Naive B cell (primary cell): ENCODE results near the gene JCAD. TPM values are rescaled to one million over a fixed set of nuclear protein-coding genes. Genes with fewer than 3 reads are reported as not detected.
A peak's percentile ranks its signal among the peaks of the same experiment; 100 is the strongest.

Experiments
- ATAC-seq, 2 donors: fragments of 150-1000 bp; cut with Tn5 transposase; 2 replicates each; pipeline ENCODE4 v1.10.0; 2021; ENCODE audit warnings: low read depth in 2 of 2, mild to moderate bottlenecking in 2 of 2, moderate library complexity in 2 of 2
- DNase-seq: peaks from one replicate; pipeline ENCODE4 v3.0.0; 2022
- H3K27ac Mint-ChIP-seq, 6 donors: one replicate each; pipeline ENCODE4 v1.8.0; 2020 to 2022; ENCODE audit warnings: mild to moderate bottlenecking in 6 of 6, mixed read lengths in 6 of 6, moderate library complexity in 5 of 6, inconsistent platforms in 2 of 6
- H3K27me3 Mint-ChIP-seq, 3 donors: one replicate each; pipeline ENCODE4 v1.8.0; 2021 to 2022; ENCODE audit warnings: mixed read lengths in 3 of 3, mild to moderate bottlenecking in 1 of 3
- H3K36me3 Mint-ChIP-seq, 2 donors: one replicate each; pipeline ENCODE4 v1.8.0; 2020 to 2022; ENCODE audit warnings: mixed read lengths in 2 of 2, inconsistent platforms in 1 of 2, mild to moderate bottlenecking in 1 of 2
- H3K4me1 Mint-ChIP-seq, 3 donors: one replicate each; pipeline ENCODE4 v1.8.0; 2020 to 2022; ENCODE audit warnings: mixed read lengths in 3 of 3, inconsistent platforms in 1 of 3, mild to moderate bottlenecking in 1 of 3, moderate library complexity in 1 of 3
- H3K4me3 Mint-ChIP-seq, 8 donors: one replicate each; pipeline ENCODE4 v1.8.0; 2020 to 2022; ENCODE audit warnings: mild to moderate bottlenecking in 8 of 8, mixed read lengths in 8 of 8, moderate library complexity in 8 of 8, inconsistent platforms in 2 of 8
- H3K9me3 Mint-ChIP-seq, 7 donors: one replicate each; pipeline ENCODE4 v1.8.0; 2020 to 2022; ENCODE audit warnings: mixed read lengths in 7 of 7, mild to moderate bottlenecking in 5 of 7, inconsistent platforms in 2 of 7, moderate library complexity in 1 of 7
- polyA plus RNA-seq, 6 donors: library from polyadenylated mRNA; unstranded; fragments of 300-500 nt; fragmentation: Illumina TruSeq; gene quantifications; one replicate each; pipeline ENCODE4 v1.2.3, GENCODE V29; 2021; ENCODE audit warnings: low read depth in 6 of 6

JCAD gene
- polyA plus RNA-seq, 6 donors from 2014 or later = 0.07 to 1.6 TPM; not detected in 4

DNA sequence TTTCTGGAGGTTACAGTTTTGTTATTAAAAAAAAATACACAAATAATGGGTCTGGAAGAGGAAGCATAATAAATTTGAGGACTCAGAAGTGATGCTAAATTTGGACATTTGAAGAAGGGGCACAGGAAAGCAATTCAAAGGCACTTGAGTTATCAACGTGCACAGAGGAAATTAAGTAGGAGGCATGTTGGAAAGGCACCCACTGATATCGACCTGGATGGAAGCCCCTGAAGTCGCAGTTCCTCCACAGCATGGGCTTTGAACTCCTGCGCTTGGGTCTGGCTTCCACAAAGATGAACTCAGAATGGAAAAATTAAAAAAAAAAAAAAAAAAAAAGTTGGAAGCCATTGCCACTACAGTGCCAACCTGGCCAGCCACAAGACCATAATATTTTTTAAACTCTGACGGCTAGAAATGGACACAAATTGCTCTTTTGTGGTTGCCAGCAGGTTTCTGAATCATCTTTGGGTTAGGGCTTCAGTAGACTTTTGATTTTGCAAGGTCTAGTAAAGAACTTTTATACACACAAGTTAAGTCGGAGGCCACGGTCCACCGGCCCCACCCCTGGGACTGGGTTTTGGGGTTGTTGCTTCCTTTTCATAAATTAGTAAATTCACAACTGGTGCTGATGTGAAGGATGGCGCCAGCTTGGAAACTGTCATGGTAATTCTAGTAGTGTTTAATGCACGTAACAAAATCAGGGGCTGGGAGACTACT is 21.6 kb downstream of the JCAD start:
- Mint-ChIP-seq H3K4me1 (peaks cover 0 to 10% (median 4%) of the 10 kb centered on the region in 3 donors), H3K4me3 (no peak overlapping the region), H3K27ac (no peak overlapping the region), H3K36me3 (no peaks in the 10 kb centered on the region), H3K27me3 (peaks cover 14 to 36% (median 16%) of the 10 kb centered on the region in 3 donors), H3K9me3 (peaks cover 0 to 1% (median 0%) of the 10 kb centered on the region in 7 donors)
- no peak for ATAC-seq
- no peak for DNase-seq

GRCh38 chr10:30036811-30037210 is 22.6 kb downstream of the JCAD start:
- peaks cover 14 to 36% (median 16%) of the 10 kb centered on the region in 3 donors for H3K27me3 Mint-ChIP-seq
- H3K4me1 Mint-ChIP-seq = peaks cover 0 to 8% (median 2%) of the 10 kb centered on the region in 3 donors
- H3K27ac Mint-ChIP-seq = no peak overlapping the region
- no peak overlapping the region for H3K4me3 Mint-ChIP-seq
- no peak for DNase-seq
- H3K9me3 Mint-ChIP-seq = peaks cover 0 to 1% (median 0%) of the 10 kb centered on the region in 7 donors
- no peak for ATAC-seq
- no peaks in the 10 kb centered on the region for H3K36me3 Mint-ChIP-seq

DNA sequence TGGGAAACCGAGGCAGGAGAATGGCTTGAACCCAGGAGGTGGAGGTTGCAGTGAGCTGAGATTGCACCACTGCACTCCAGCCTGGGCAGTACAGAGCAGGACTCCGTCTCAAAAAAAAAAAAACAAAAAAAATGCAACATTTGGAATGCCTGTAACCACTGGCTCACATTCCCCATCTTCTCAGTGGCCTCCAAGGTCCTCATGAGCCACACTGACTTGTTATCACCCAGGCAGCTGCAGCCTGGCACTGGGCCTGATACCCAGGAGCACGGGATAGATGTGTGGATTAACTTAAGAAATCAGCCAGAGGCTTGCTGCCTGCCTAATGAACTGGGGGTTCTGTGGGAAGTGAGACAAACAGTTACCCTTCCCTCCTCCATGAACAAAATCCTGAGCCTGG is 23.0 kb downstream of the JCAD start:
- ATAC-seq (no peak), DNase-seq (no peak)
- peaks cover 0 to 1% (median 0%) of the 10 kb centered on the region in 7 donors for H3K9me3 Mint-ChIP-seq
- H3K36me3 Mint-ChIP-seq = no peaks in the 10 kb centered on the region
- peaks cover 14 to 36% (median 15%) of the 10 kb centered on the region in 3 donors for H3K27me3 Mint-ChIP-seq
- no peak overlapping the region for H3K27ac Mint-ChIP-seq
- H3K4me1 Mint-ChIP-seq = peaks cover 0 to 4% (median 0%) of the 10 kb centered on the region in 3 donors
- no peak overlapping the region for H3K4me3 Mint-ChIP-seq

DNA sequence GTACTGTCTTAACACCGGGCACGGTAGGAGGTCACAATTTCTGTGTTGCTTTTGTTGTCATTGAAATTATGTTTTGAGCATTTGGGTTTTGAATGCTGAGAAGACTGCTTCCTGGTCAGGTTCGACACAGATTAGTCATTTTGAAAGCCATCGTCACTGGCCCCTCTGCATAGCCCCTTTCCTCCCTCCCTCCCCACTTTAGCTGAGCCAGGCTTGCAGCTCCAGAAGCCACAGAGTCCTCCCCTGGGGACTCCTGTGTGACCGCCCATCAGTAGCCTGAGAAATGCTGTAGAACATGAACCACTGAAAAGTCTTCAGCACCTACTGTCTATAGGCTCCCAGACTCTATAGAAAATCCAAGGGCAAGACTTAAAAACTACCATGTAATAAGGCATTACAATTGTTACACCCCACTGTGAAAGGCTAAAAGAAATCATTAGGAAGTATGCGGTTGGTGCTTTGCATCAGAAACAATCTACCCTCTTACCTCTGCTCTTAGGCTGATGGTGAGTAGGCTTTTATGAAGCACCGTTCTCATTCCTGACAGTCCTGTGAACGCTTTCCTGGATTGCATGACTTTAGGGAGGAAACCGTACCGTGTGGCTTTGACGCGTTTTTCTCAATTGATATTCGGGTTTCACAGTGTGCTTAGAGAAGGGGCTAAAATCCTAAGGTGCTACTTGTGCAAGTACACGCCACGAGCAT is 24.8 kb downstream of the JCAD start:
- peaks cover 0 to 4% (median 0%) of the 10 kb centered on the region in 3 donors for H3K4me1 Mint-ChIP-seq
- H3K9me3 Mint-ChIP-seq = peaks cover 0 to 1% (median 0%) of the 10 kb centered on the region in 7 donors
- no peak for DNase-seq
- H3K36me3 Mint-ChIP-seq = no peaks in the 10 kb centered on the region
- H3K27me3 Mint-ChIP-seq = peaks cover 12 to 36% (median 14%) of the 10 kb centered on the region in 3 donors
- H3K4me3 Mint-ChIP-seq = no peak overlapping the region
- peak overlapping the region in 1 of 6 donors; percentile 6 for H3K27ac Mint-ChIP-seq
- ATAC-seq = no peak

- H3K4me3 Mint-ChIP-seq = no peak overlapping the region
- peaks cover 6 to 17% (median 7%) of the 10 kb centered on the region in 3 donors for H3K27me3 Mint-ChIP-seq
- DNase-seq (no peak), ATAC-seq (no peak)
- H3K4me1 Mint-ChIP-seq = peaks cover 10 to 15% (median 14%) of the 10 kb centered on the region in 3 donors
- no peaks in the 10 kb centered on the region for H3K36me3 Mint-ChIP-seq
- no peak overlapping the region for H3K27ac Mint-ChIP-seq
- H3K9me3 Mint-ChIP-seq = no peaks in the 10 kb centered on the region
Observed at GRCh38 chr10:30032125-30032524, 27.3 kb downstream of the JCAD start.

DNA sequence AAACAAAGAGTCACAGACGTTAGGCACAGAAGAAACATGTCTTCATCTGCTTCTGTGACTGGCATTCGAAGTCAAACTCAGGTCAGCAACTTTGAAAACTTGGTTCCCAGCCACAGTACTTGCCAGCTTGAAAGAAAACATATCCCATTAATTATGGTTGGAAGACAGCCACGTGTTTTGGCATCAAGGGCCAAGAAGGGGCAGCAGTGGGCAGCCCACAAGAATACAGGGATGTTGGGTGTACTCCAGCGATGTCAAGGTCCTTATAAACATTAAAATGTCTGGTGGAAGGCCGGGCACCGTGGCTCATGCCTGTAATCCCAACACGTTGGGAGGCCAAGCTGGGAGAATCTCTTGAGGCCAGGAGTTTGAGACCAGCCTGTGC is 29.5 kb downstream of the JCAD start:
- Mint-ChIP-seq H3K27ac (peak overlapping the region in 3 of 6 donors; percentile 57 to 90 (median 65)), H3K9me3 (no peaks in the 10 kb centered on the region), H3K36me3 (no peaks in the 10 kb centered on the region), H3K4me3 (peak overlapping the region in 2 of 8 donors; percentile 25 to 29), H3K4me1 (peaks cover 15 to 26% (median 23%) of the 10 kb centered on the region in 3 donors), H3K27me3 (peaks cover 0 to 6% (median 0%) of the 10 kb centered on the region in 3 donors)
- ATAC-seq = no peak
- DNase-seq = no peak

- Mint-ChIP-seq H3K36me3 (no peaks in the 10 kb centered on the region), H3K4me3 (peak overlapping the region in 3 of 8 donors; percentile 16 to 57 (median 47)), H3K4me1 (peaks cover 15 to 26% (median 23%) of the 10 kb centered on the region in 3 donors), H3K27ac (peak overlapping the region in 4 of 6 donors; percentile 57 to 90 (median 69)), H3K27me3 (peaks cover 0 to 6% (median 0%) of the 10 kb centered on the region in 3 donors), H3K9me3 (no peaks in the 10 kb centered on the region)
- no peak for ATAC-seq
- no peak for DNase-seq
Observed at GRCh38 chr10:30029164-30029871, 30.1 kb downstream of the JCAD start.

DNA sequence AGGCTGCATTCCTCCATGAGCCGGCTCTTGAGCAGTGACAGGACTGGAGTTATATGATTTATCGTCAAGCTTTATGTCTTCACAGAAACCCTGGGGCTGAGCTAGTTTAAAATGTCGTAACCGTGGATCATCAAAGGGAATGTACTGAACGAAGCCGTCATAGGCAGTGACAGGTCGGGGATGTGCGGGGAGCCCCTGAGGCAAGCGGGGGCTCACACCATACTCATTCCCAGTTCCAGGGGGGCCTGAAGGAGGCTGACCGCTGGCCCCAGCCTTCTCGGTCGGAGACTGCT is 30.7 kb downstream of the JCAD start:
- no peaks in the 10 kb centered on the region for H3K9me3 Mint-ChIP-seq

DNA sequence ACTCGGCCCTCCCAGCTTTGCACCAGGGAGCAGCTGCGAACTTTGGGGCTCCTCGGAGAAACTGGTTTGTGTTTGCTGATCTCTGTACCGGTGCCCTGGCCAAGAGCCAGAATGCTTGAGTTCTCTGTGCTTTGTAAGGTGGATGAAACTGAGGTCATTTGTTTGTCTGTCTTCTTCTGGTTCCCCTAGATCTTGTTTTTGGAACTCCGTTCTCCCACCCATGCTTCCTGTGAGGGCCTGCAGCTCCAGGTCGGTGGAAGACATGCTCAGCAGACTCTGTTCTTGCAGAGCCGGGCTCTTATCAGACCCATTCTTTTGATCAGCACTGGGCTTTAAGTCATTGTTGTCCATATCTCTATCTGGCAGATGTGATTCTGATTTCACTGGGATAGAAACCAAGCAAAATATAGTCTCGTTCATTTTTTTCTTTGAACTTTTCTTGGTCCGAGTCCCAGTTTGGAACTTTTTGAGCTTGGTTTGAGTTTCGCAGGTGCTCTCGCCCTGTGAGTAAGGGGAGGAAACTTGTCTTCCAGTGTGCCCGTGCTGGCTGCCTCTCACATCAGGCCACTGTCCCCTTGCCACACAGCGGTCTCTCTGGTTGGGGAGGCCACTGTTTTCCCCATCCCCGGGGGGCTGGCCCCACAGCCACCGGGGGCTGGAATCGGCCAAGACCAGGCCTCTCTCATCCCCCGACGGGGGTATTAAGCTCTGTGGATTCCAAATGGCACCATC is 31.2 kb downstream of the JCAD start:
- H3K4me1 Mint-ChIP-seq = peaks cover 15 to 26% (median 23%) of the 10 kb centered on the region in 3 donors
- H3K27me3 Mint-ChIP-seq = peaks cover 0 to 2% (median 0%) of the 10 kb centered on the region in 3 donors
- H3K36me3 Mint-ChIP-seq = no peaks in the 10 kb centered on the region
- no peaks in the 10 kb centered on the region for H3K9me3 Mint-ChIP-seq
- peak overlapping the region in 5 of 6 donors; percentile 1 to 85 (median 65) for H3K27ac Mint-ChIP-seq
- H3K4me3 Mint-ChIP-seq = peak overlapping the region; percentile 72 to 95 (median 89)
- no peak for ATAC-seq
- no peak for DNase-seq

More for the DNA sequence above, 30.7 kb downstream of the JCAD start:
- ATAC-seq (no peak), DNase-seq (no peak)
- Mint-ChIP-seq H3K4me3 (peak overlapping the region in 1 of 8 donors; percentile 36), H3K4me1 (peaks cover 15 to 26% (median 23%) of the 10 kb centered on the region in 3 donors), H3K36me3 (no peaks in the 10 kb centered on the region), H3K27ac (peak overlapping the region in 2 of 6 donors; percentile 57 to 65), H3K27me3 (peaks cover 0 to 6% (median 0%) of the 10 kb centered on the region in 3 donors)

- Mint-ChIP-seq H3K4me1 (peaks cover 15 to 26% (median 23%) of the 10 kb centered on the region in 3 donors), H3K4me3 (peak overlapping the region; percentile 79 to 95 (median 92)), H3K27me3 (no peaks in the 10 kb centered on the region), H3K9me3 (no peaks in the 10 kb centered on the region), H3K27ac (peak overlapping the region; percentile 42 to 95 (median 85)), H3K36me3 (no peaks in the 10 kb centered on the region)
- ATAC-seq (peak; percentile 81 to 88), DNase-seq (peak; percentile 72)
Observed at GRCh38 chr10:30027057-30028005, 32.1 kb downstream of the JCAD start.

- DNase-seq (no peak), ATAC-seq (no peak)
- H3K4me3 Mint-ChIP-seq = peak overlapping the region; percentile 79 to 95 (median 92)
- H3K9me3 Mint-ChIP-seq = no peaks in the 10 kb centered on the region
- no peaks in the 10 kb centered on the region for H3K27me3 Mint-ChIP-seq
- peak overlapping the region in 5 of 6 donors; percentile 42 to 95 (median 85) for H3K27ac Mint-ChIP-seq
- peaks cover 15 to 26% (median 23%) of the 10 kb centered on the region in 3 donors for H3K4me1 Mint-ChIP-seq
- no peaks in the 10 kb centered on the region for H3K36me3 Mint-ChIP-seq
Observed at GRCh38 chr10:30026578-30026977, 32.8 kb downstream of the JCAD start.

- H3K4me1 Mint-ChIP-seq = peaks cover 15 to 26% (median 23%) of the 10 kb centered on the region in 3 donors
- ATAC-seq (no peak), DNase-seq (no peak)
- H3K36me3 Mint-ChIP-seq = no peaks in the 10 kb centered on the region
- peak overlapping the region in 4 of 6 donors; percentile 7 to 85 (median 28) for H3K27ac Mint-ChIP-seq
- H3K9me3 Mint-ChIP-seq = no peaks in the 10 kb centered on the region
- H3K4me3 Mint-ChIP-seq = peak overlapping the region in 3 of 8 donors; percentile 20 to 81 (median 50)
- H3K27me3 Mint-ChIP-seq = no peaks in the 10 kb centered on the region
Observed at GRCh38 chr10:30026080-30026479, 33.3 kb downstream of the JCAD start.
